GM23338 (cell line): ENCODE data around the gene MYCN. TPM values are rescaled to one million over a fixed set of nuclear protein-coding genes. Genes with fewer than 3 reads are reported as not detected.

Experiments used
- ATAC-seq: fragments of 200-7000 bp; cut with Tn5 transposase; 3 replicates; pipeline ENCODE4 v1.9.1; 2020
- DNase-seq: peaks from one replicate; pipeline ENCODE4 v3.0.0-alpha.2; 2015; ENCODE audit warnings: low spot score
- H2AFZ ChIP-seq: fragments of 200-600 bp; sonication (generic); 2 replicates; pipeline ENCODE4 v1.8.0; 2016; ENCODE audit warnings: antibody characterized with exemption, mild to moderate bottlenecking, moderate library complexity
- H3F3A ChIP-seq: fragments of 200-600 bp; sonication (generic); replicated peaks from 2 replicates; pipeline ENCODE4 v1.8.0; 2017; ENCODE audit warnings: antibody characterized with exemption, mixed run types, low read depth
- H3K27ac ChIP-seq: fragments of 200-600 bp; sonication (generic); 2 replicates; pipeline ENCODE4 v1.6.1; 2016; ENCODE audit warnings: low read depth
- H3K27me3 ChIP-seq: fragments of 200-600 bp; sonication (generic); 2 replicates; pipeline ENCODE4 v1.8.0; 2016; ENCODE audit warnings: mild to moderate bottlenecking, mixed run types, moderate library complexity; ENCODE audit not compliant: insufficient read depth
- H3K36me3 ChIP-seq: fragments of 200-600 bp; sonication (generic); 2 replicates; pipeline ENCODE4 v1.8.0; 2016; ENCODE audit warnings: mild to moderate bottlenecking; ENCODE audit not compliant: insufficient read depth
- H3K4me1 ChIP-seq: fragments of 200-600 bp; sonication (generic); 2 replicates; pipeline ENCODE4 v1.8.0; 2016; ENCODE audit warnings: mild to moderate bottlenecking, moderate library complexity; ENCODE audit not compliant: insufficient read depth
- H3K4me2 ChIP-seq: fragments of 200-600 bp; sonication (generic); 2 replicates; pipeline ENCODE4 v1.7.1; 2017; ENCODE audit warnings: mixed run types
- H3K4me3 ChIP-seq: fragments of 200-600 bp; sonication (generic); 2 replicates; pipeline ENCODE4 v1.6.1; 2016; ENCODE audit warnings: mixed run types
- H3K79me2 ChIP-seq: fragments of 200-600 bp; sonication (generic); replicated peaks from 2 replicates; pipeline ENCODE4 v1.8.0; 2017; ENCODE audit warnings: mild to moderate bottlenecking; ENCODE audit not compliant: insufficient read depth
- H3K9me2 ChIP-seq: fragments of 200-600 bp; sonication (generic); 2 replicates; pipeline ENCODE4 v1.8.0; 2017; ENCODE audit not compliant: insufficient read depth
- H4K20me1 ChIP-seq: fragments of 200-600 bp; sonication (generic); replicated peaks from 2 replicates; pipeline ENCODE4 v1.8.0; 2017; ENCODE audit warnings: mild to moderate bottlenecking; ENCODE audit not compliant: insufficient read depth
- H3K27ac Mint-ChIP-seq: 2 replicates; pipeline ENCODE4 v1.8.0; 2020; ENCODE audit warnings: inconsistent platforms, mild to moderate bottlenecking, moderate library complexity, mixed read lengths
- H3K27me3 Mint-ChIP-seq: 3 replicates; pipeline ENCODE4 v1.8.0; 2022; ENCODE audit warnings: low read depth, mild to moderate bottlenecking, moderate library complexity, mixed read lengths, inconsistent platforms; ENCODE audit not compliant: insufficient read depth, poor library complexity
- H3K36me3 Mint-ChIP-seq: 3 replicates; pipeline ENCODE4 v1.8.0; 2021; ENCODE audit warnings: low read depth, mild to moderate bottlenecking, inconsistent platforms, moderate library complexity, mixed read lengths
- H3K4me1 Mint-ChIP-seq: 3 replicates; pipeline ENCODE4 v1.8.0; 2020; ENCODE audit warnings: mild to moderate bottlenecking, inconsistent platforms, mixed read lengths
- H3K4me3 Mint-ChIP-seq: 3 replicates; pipeline ENCODE4 v1.8.0; 2021; ENCODE audit warnings: moderate library complexity, mild to moderate bottlenecking, inconsistent platforms, mixed read lengths
- H3K9me3 Mint-ChIP-seq: 3 replicates; pipeline ENCODE4 v1.8.0; 2020; ENCODE audit warnings: moderate library complexity, mild to moderate bottlenecking, inconsistent platforms, mixed read lengths
- CREB1 ChIP-seq: fragments of 250-450 bp; sonication (Bioruptor Pico); IDR thresholded peaks from 2 replicates; pipeline ENCODE4 v1.5.0; 2020; ENCODE audit warnings: low read depth, mild to moderate bottlenecking, moderate library complexity
- EZH2 ChIP-seq: fragments of 200-600 bp; sonication (generic); IDR thresholded peaks from one replicate; pipeline ENCODE4 v1.8.0; 2017; ENCODE audit warnings: antibody characterized with exemption, mild to moderate bottlenecking, low read depth; ENCODE audit not compliant: unreplicated experiment
- EZH2phosphoT487 ChIP-seq: fragments of 200-600 bp; sonication (generic); IDR thresholded peaks from one replicate; pipeline ENCODE4 v1.8.1; 2018; ENCODE audit warnings: antibody characterized with exemption; ENCODE audit not compliant: unreplicated experiment
- JUNB ChIP-seq: IDR thresholded peaks from one replicate; pipeline ENCODE4 v1.6.1; 2016; ENCODE audit warnings: antibody characterized with exemption; ENCODE audit not compliant: unreplicated experiment
- NANOG ChIP-seq: IDR thresholded peaks from 2 replicates; pipeline ENCODE4 v1.6.1; 2016; ENCODE audit warnings: antibody characterized with exemption, borderline replicate concordance
- POLR2AphosphoS5 ChIP-seq: IDR thresholded peaks from 2 replicates; pipeline ENCODE4 v1.6.1; 2016; ENCODE audit warnings: antibody characterized with exemption, low read depth
- REST ChIP-seq: IDR thresholded peaks from one replicate; pipeline ENCODE4 v1.6.1; 2018; ENCODE audit warnings: antibody characterized with exemption; ENCODE audit not compliant: unreplicated experiment
- STAT1 ChIP-seq: IDR thresholded peaks from one replicate; pipeline ENCODE4 v1.6.1; 2016; ENCODE audit warnings: antibody characterized with exemption; ENCODE audit not compliant: unreplicated experiment
- ZNF114 ChIP-seq: fragments of 250-450 bp; sonication (Bioruptor Pico); IDR thresholded peaks from 2 replicates; pipeline ENCODE4 v1.5.0; 2020; ENCODE audit warnings: mild to moderate bottlenecking, moderate library complexity
- ZNF331 ChIP-seq: fragments of 250-450 bp; sonication (Bioruptor Pico); IDR thresholded peaks from 2 replicates; pipeline ENCODE4 v1.5.0; 2020; ENCODE audit warnings: low read depth, mild to moderate bottlenecking, moderate library complexity
- polyA plus RNA-seq: library from polyadenylated mRNA; unstranded; fragments of >200 nt; fragmentation: Nextera tagmentation; extraction: Ambion mirVana; gene quantifications from 2 replicates; pipeline ENCODE4 v1.2.1, GENCODE V29; 2016
- total RNA-seq: library from RNA; depleted of rRNA; stranded (reverse); fragments of >200 nt; shearing (Covaris generic); gene quantifications from 2 replicates; pipeline ENCODE4 v1.2.3, GENCODE V29; 2014
- TF ChIP-seq, protein P1 (sequence below): IDR thresholded peaks from 2 replicates; pipeline ENCODE4 v1.6.1; 2016; ENCODE audit warnings: antibody characterized with exemption
- TF ChIP-seq, protein P2 (sequence below): fragments of 250-450 bp; sonication (Bioruptor Pico); IDR thresholded peaks from 2 replicates; pipeline ENCODE4 v1.5.0; 2020; ENCODE audit warnings: mild to moderate bottlenecking, moderate library complexity
- TF ChIP-seq, protein P3 (sequence below), 2 experiments: fragments of 200-600 bp in 1 of 2; sonication (generic) in 1 of 2; conservative IDR thresholded peaks; 2 replicates each; pipeline versions ENCODE4 v1.5.1 to v1.6.1; 2016 to 2017; ENCODE audit warnings: antibody characterized with exemption in 2 of 2, low read depth in 2 of 2, mild to moderate bottlenecking in 2 of 2, moderate library complexity in 1 of 2

MYCN gene
- total and polyA plus RNA-seq, 2 experiments from 2014 or later = 50.8 to 145 TPM

DNA sequence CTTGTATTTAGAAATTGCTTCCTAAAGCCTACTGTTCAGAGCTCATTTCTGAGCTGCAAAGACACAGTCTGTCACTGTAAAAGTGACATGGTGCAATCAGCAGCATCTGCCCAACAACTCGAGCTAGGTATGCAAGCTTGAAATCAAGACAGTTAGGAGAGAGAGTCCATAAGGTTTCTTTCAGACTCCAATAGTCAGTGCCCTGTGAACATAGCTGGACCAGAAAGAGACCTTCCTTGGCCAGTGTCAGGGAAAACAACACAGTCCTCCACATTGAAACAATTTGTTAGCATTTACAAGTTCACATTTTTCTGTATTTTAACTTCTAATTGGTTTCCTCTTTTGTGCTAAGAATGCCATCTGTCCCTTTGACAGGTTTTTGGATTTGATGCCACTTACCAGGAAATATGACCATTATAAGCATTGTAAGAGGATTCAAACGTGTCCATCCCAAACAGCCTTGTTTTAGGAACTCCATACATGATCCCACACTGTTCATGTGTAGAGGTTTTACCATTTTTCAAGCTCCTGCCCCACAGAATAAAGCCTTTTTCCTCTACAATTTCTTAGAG lies 8.9 kb upstream of the MYCN start:
- Histone ChIP-seq H3F3A (no peaks in the 10 kb centered on the region), H3K79me2 (no peaks in the 10 kb centered on the region), H3K36me3 (no peaks in the 10 kb centered on the region), H3K4me1 (peaks cover 16% of the 10 kb centered on the region), H3K9me2 (no peaks in the 10 kb centered on the region), H3K27ac (no peak overlapping the region), H2AFZ (no peak overlapping the region), H3K4me3 (no peak overlapping the region), H3K27me3 (no peaks in the 10 kb centered on the region), H3K4me2 (no peak overlapping the region), H4K20me1 (no peaks in the 10 kb centered on the region)
- H3K27ac Mint-ChIP-seq = no peak overlapping the region
- DNase-seq (no peak), ATAC-seq (no peak)
- H3K4me1 Mint-ChIP-seq = peaks cover 23% of the 10 kb centered on the region
- TF ChIP-seq, protein P1, sequence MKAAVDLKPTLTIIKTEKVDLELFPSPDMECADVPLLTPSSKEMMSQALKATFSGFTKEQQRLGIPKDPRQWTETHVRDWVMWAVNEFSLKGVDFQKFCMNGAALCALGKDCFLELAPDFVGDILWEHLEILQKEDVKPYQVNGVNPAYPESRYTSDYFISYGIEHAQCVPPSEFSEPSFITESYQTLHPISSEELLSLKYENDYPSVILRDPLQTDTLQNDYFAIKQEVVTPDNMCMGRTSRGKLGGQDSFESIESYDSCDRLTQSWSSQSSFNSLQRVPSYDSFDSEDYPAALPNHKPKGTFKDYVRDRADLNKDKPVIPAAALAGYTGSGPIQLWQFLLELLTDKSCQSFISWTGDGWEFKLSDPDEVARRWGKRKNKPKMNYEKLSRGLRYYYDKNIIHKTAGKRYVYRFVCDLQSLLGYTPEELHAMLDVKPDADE = no peak
- TF ChIP-seq JUNB (no peak), NANOG (no peak), STAT1 (no peak), POLR2AphosphoS5 (no peak), REST (no peak), EZH2 (no peak), ZNF331 (CRISPR knock-in tag) (no peak), CREB1 (CRISPR knock-in tag) (no peak), ZNF114 (CRISPR knock-in tag) (no peak), EZH2phosphoT487 (no peak)
- TF ChIP-seq, protein P2, sequence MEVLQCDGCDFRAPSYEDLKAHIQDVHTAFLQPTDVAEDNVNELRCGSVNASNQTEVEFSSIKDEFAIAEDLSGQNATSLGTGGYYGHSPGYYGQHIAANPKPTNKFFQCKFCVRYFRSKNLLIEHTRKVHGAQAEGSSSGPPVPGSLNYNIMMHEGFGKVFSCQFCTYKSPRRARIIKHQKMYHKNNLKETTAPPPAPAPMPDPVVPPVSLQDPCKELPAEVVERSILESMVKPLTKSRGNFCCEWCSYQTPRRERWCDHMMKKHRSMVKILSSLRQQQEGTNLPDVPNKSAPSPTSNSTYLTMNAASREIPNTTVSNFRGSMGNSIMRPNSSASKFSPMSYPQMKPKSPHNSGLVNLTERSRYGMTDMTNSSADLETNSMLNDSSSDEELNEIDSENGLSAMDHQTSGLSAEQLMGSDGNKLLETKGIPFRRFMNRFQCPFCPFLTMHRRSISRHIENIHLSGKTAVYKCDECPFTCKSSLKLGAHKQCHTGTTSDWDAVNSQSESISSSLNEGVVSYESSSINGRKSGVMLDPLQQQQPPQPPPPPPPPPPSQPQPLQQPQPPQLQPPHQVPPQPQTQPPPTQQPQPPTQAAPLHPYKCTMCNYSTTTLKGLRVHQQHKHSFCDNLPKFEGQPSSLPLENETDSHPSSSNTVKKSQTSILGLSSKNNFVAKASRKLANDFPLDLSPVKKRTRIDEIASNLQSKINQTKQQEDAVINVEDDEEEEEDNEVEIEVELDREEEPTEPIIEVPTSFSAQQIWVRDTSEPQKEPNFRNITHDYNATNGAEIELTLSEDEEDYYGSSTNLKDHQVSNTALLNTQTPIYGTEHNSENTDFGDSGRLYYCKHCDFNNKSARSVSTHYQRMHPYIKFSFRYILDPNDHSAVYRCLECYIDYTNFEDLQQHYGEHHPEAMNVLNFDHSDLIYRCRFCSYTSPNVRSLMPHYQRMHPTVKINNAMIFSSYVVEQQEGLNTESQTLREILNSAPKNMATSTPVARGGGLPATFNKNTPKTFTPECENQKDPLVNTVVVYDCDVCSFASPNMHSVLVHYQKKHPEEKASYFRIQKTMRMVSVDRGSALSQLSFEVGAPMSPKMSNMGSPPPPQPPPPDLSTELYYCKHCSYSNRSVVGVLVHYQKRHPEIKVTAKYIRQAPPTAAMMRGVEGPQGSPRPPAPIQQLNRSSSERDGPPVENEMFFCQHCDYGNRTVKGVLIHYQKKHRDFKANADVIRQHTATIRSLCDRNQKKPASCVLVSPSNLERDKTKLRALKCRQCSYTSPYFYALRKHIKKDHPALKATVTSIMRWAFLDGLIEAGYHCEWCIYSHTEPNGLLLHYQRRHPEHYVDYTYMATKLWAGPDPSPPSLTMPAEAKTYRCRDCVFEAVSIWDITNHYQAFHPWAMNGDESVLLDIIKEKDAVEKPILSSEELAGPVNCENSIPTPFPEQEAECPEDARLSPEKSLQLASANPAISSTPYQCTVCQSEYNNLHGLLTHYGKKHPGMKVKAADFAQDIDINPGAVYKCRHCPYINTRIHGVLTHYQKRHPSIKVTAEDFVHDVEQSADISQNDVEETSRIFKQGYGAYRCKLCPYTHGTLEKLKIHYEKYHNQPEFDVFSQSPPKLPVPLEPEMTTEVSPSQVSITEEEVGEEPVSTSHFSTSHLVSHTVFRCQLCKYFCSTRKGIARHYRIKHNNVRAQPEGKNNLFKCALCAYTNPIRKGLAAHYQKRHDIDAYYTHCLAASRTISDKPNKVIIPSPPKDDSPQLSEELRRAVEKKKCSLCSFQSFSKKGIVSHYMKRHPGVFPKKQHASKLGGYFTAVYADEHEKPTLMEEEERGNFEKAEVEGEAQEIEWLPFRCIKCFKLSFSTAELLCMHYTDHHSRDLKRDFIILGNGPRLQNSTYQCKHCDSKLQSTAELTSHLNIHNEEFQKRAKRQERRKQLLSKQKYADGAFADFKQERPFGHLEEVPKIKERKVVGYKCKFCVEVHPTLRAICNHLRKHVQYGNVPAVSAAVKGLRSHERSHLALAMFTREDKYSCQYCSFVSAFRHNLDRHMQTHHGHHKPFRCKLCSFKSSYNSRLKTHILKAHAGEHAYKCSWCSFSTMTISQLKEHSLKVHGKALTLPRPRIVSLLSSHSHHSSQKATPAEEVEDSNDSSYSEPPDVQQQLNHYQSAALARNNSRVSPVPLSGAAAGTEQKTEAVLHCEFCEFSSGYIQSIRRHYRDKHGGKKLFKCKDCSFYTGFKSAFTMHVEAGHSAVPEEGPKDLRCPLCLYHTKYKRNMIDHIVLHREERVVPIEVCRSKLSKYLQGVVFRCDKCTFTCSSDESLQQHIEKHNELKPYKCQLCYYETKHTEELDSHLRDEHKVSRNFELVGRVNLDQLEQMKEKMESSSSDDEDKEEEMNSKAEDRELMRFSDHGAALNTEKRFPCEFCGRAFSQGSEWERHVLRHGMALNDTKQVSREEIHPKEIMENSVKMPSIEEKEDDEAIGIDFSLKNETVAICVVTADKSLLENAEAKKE (CRISPR knock-in tag) = no peak
- TF ChIP-seq, protein P3, sequence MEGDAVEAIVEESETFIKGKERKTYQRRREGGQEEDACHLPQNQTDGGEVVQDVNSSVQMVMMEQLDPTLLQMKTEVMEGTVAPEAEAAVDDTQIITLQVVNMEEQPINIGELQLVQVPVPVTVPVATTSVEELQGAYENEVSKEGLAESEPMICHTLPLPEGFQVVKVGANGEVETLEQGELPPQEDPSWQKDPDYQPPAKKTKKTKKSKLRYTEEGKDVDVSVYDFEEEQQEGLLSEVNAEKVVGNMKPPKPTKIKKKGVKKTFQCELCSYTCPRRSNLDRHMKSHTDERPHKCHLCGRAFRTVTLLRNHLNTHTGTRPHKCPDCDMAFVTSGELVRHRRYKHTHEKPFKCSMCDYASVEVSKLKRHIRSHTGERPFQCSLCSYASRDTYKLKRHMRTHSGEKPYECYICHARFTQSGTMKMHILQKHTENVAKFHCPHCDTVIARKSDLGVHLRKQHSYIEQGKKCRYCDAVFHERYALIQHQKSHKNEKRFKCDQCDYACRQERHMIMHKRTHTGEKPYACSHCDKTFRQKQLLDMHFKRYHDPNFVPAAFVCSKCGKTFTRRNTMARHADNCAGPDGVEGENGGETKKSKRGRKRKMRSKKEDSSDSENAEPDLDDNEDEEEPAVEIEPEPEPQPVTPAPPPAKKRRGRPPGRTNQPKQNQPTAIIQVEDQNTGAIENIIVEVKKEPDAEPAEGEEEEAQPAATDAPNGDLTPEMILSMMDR (conservative IDR thresholded peaks at IDR 0.05; ENCODE audit: low read depth in 2 of 2) = no peak
- H3K27me3 Mint-ChIP-seq = no peaks in the 10 kb centered on the region
- peaks cover 6% of the 10 kb centered on the region; the same call in 1 of the 3 replicates for H3K36me3 Mint-ChIP-seq
- no peak overlapping the region for H3K4me3 Mint-ChIP-seq
- peaks cover 6% of the 10 kb centered on the region for H3K9me3 Mint-ChIP-seq
